ENCODE results near the gene NEFH. TPM values are rescaled to one million over a fixed set of nuclear protein-coding genes. Genes with fewer than 3 reads are reported as not detected.
"Not testable (repeated sequence)": the region's sequence is repeated elsewhere in the genome, so short reads cannot be mapped to it uniquely, and the experiment has no call there.

Gene NEFH
- total and polyA plus RNA-seq, 5 donors, result 0.14 to 0.45 (median 0.38) TPM

GRCh38 chr22:29481265-29482000 is 1.4 kb downstream of the NEFH start:
- ATAC-seq (no peak), DNase-seq (peak in 1 of 3 donors; percentile 64)
- WGBS, result 12% methylated on average over 15 of the region's 15 CpGs
- intact Hi-C loops (cut with DNase I), result no loop called here
- Histone ChIP-seq H3K27me3 (ENCODE audit: control insufficient read depth, insufficient read depth) (no peaks in the 10 kb centered on the region), H3K4me3 (ENCODE audit: low read length) (no peak overlapping the region), H3K9me3 (ENCODE audit: control insufficient read depth, low read length) (no peaks in the 10 kb centered on the region), H3K27ac (ENCODE audit: low read length) (no peak overlapping the region), H3K4me1 (ENCODE audit: control insufficient read depth, insufficient read depth, low read length) (no peaks in the 10 kb centered on the region)

GRCh38 chr22:29482253-29482652 is 2.2 kb downstream of the NEFH start:
- ATAC-seq (no peak), DNase-seq (no peak)
- Histone ChIP-seq H3K4me1 (ENCODE audit: control insufficient read depth, insufficient read depth, low read length) (no peaks in the 10 kb centered on the region), H3K27ac (ENCODE audit: low read length) (no peak overlapping the region), H3K4me3 (ENCODE audit: low read length) (no peak overlapping the region), H3K9me3 (ENCODE audit: control insufficient read depth, low read length) (no peaks in the 10 kb centered on the region), H3K27me3 (ENCODE audit: control insufficient read depth, insufficient read depth) (no peaks in the 10 kb centered on the region)
- WGBS, result 71% methylated on average over 11 of the region's 11 CpGs
- intact Hi-C loops (cut with DNase I), result no loop called here

GRCh38 chr22:29482726-29483125 is 2.7 kb downstream of the NEFH start:
- H3K27me3 ChIP-seq (ENCODE audit: control insufficient read depth, insufficient read depth), result no peaks in the 10 kb centered on the region
- ATAC-seq, result no peak
- no peak overlapping the region for H3K4me3 ChIP-seq (ENCODE audit: low read length)
- intact Hi-C loops (cut with DNase I), result no loop called here
- H3K27ac ChIP-seq (ENCODE audit: low read length), result no peak overlapping the region
- no peaks in the 10 kb centered on the region for H3K9me3 ChIP-seq (ENCODE audit: control insufficient read depth, low read length)
- H3K4me1 ChIP-seq (ENCODE audit: control insufficient read depth, insufficient read depth, low read length), result no peaks in the 10 kb centered on the region
- no peak for DNase-seq
- 93% methylated on average over 7 of the region's 7 CpGs for WGBS

GRCh38 chr22:29483254-29483653 is 3.2 kb downstream of the NEFH start:
- WGBS, result 95% methylated on average over 13 of the region's 13 CpGs
- H3K27ac ChIP-seq (ENCODE audit: low read length), result no peak overlapping the region
- ATAC-seq, result no peak
- no peak overlapping the region for H3K4me3 ChIP-seq (ENCODE audit: low read length)
- intact Hi-C loops (cut with DNase I), result no loop called here
- H3K4me1 ChIP-seq (ENCODE audit: control insufficient read depth, insufficient read depth, low read length), result no peaks in the 10 kb centered on the region
- H3K27me3 ChIP-seq (ENCODE audit: control insufficient read depth, insufficient read depth), result no peaks in the 10 kb centered on the region
- no peak for DNase-seq
- no peaks in the 10 kb centered on the region for H3K9me3 ChIP-seq (ENCODE audit: control insufficient read depth, low read length)

- H3K4me3 ChIP-seq (ENCODE audit: low read length), result no peak overlapping the region
- H3K9me3 ChIP-seq (ENCODE audit: control insufficient read depth, low read length), result no peaks in the 10 kb centered on the region
- H3K27me3 ChIP-seq (ENCODE audit: control insufficient read depth, insufficient read depth), result no peaks in the 10 kb centered on the region
- H3K4me1 ChIP-seq (ENCODE audit: control insufficient read depth, insufficient read depth, low read length), result no peaks in the 10 kb centered on the region
- ATAC-seq (no peak), DNase-seq (no peak)
- H3K27ac ChIP-seq (ENCODE audit: low read length), result no peak overlapping the region
- 91% methylated on average over 3 of the region's 3 CpGs for WGBS
- intact Hi-C loops (cut with DNase I), result no loop called here
Measured at GRCh38 chr22:29484642-29485041, 4.6 kb downstream of the NEFH start.

- 90% methylated on average over 8 of the region's 8 CpGs for WGBS
- ATAC-seq, result no peak
- no peak for DNase-seq
- Histone ChIP-seq H3K4me1 (ENCODE audit: control insufficient read depth, insufficient read depth, low read length) (no peaks in the 10 kb centered on the region), H3K9me3 (ENCODE audit: control insufficient read depth, low read length) (no peaks in the 10 kb centered on the region), H3K27me3 (ENCODE audit: control insufficient read depth, insufficient read depth) (no peaks in the 10 kb centered on the region), H3K4me3 (ENCODE audit: low read length) (no peak overlapping the region), H3K27ac (ENCODE audit: low read length) (no peak overlapping the region)
- intact Hi-C loops (cut with DNase I), result no loop called here
Measured at GRCh38 chr22:29485448-29485847, 5.4 kb downstream of the NEFH start.

GRCh38 chr22:29487426-29487986 is 7.5 kb downstream of the NEFH start:
- ATAC-seq (peak in 1 of 2 donors; percentile 79), DNase-seq (no peak)
- H3K9me3 ChIP-seq (ENCODE audit: control insufficient read depth, low read length), result no peaks in the 10 kb centered on the region
- no peak overlapping the region for H3K4me3 ChIP-seq (ENCODE audit: low read length)
- WGBS, result 62% methylated on average over 6 of the region's 6 CpGs
- no peaks in the 10 kb centered on the region for H3K27me3 ChIP-seq (ENCODE audit: control insufficient read depth, insufficient read depth)
- no peaks in the 10 kb centered on the region for H3K4me1 ChIP-seq (ENCODE audit: control insufficient read depth, insufficient read depth, low read length)
- intact Hi-C loops (cut with DNase I), result no loop called here
- H3K27ac ChIP-seq (ENCODE audit: low read length), result no peak overlapping the region

GRCh38 chr22:29489127-29489780 is 9.2 kb downstream of the NEFH start:
- WGBS, result 70% methylated on average over 8 of the region's 8 CpGs
- H3K27me3 ChIP-seq (ENCODE audit: control insufficient read depth, insufficient read depth); H3K9me3 ChIP-seq (ENCODE audit: control insufficient read depth, low read length); H3K27ac ChIP-seq (ENCODE audit: low read length); H3K4me3 ChIP-seq (ENCODE audit: low read length); intact Hi-C loops (cut with DNase I); DNase-seq; ATAC-seq; H3K4me1 ChIP-seq (ENCODE audit: control insufficient read depth, insufficient read depth, low read length): not testable (repeated sequence)

GRCh38 chr22:29491012-29491411 is 11.0 kb downstream of the NEFH start:
- Histone ChIP-seq H3K27me3 (ENCODE audit: control insufficient read depth, insufficient read depth) (no peaks in the 10 kb centered on the region), H3K9me3 (ENCODE audit: control insufficient read depth, low read length) (no peaks in the 10 kb centered on the region), H3K4me3 (ENCODE audit: low read length) (no peak overlapping the region), H3K27ac (ENCODE audit: low read length) (no peak overlapping the region), H3K4me1 (ENCODE audit: control insufficient read depth, insufficient read depth, low read length) (no peaks in the 10 kb centered on the region)
- intact Hi-C loops (cut with DNase I), result no loop called here
- no peak for DNase-seq
- WGBS, result 94% methylated on average over 6 of the region's 6 CpGs
- no peak for ATAC-seq

GRCh38 chr22:29493636-29494035 is 13.6 kb downstream of the NEFH start:
- Histone ChIP-seq H3K4me3 (ENCODE audit: low read length) (no peak overlapping the region), H3K4me1 (ENCODE audit: control insufficient read depth, insufficient read depth, low read length) (no peaks in the 10 kb centered on the region), H3K27ac (ENCODE audit: low read length) (no peak overlapping the region), H3K27me3 (ENCODE audit: control insufficient read depth, insufficient read depth) (no peaks in the 10 kb centered on the region), H3K9me3 (ENCODE audit: control insufficient read depth, low read length) (no peaks in the 10 kb centered on the region)
- intact Hi-C loops (cut with DNase I), result no loop called here
- ATAC-seq (no peak), DNase-seq (no peak)
- WGBS, result 92% methylated on average over 1 of the region's 1 CpG

- Histone ChIP-seq H3K27me3 (ENCODE audit: control insufficient read depth, insufficient read depth) (no peaks in the 10 kb centered on the region), H3K9me3 (ENCODE audit: control insufficient read depth, low read length) (no peaks in the 10 kb centered on the region), H3K4me1 (ENCODE audit: control insufficient read depth, insufficient read depth, low read length) (peaks cover 2% of the 10 kb centered on the region), H3K27ac (ENCODE audit: low read length) (no peak overlapping the region), H3K4me3 (ENCODE audit: low read length) (no peak overlapping the region)
- no peak for ATAC-seq
- intact Hi-C loops (cut with DNase I), result no loop called here
- 95% methylated on average over 8 of the region's 8 CpGs for WGBS
- DNase-seq, result no peak
Measured at GRCh38 chr22:29499852-29500251, 19.8 kb downstream of the NEFH start.
